H54 (cell line): ENCODE results near the gene ABCC4.
"Not testable (repeated sequence)": the region's sequence is repeated elsewhere in the genome, so short reads cannot be mapped to it uniquely, and the experiment has no call there.

Experiments
- DNase-seq: peaks from one replicate; pipeline ENCODE4 v3.0.0; 2011; ENCODE audit warnings: low spot score, mixed read lengths; ENCODE audit not compliant: insufficient read length
- FAIRE-seq: peaks from 3 replicates; lab custom pipeline; 2011; peaks lifted over from hg19 to GRCh38; lab: Jason Lieb, UNC
- POLR2A ChIP-seq: IDR thresholded peaks from 2 replicates; pipeline ENCODE4 v1.6.1; 2011; ENCODE audit warnings: low read depth, mild to moderate bottlenecking, low read length

ABCC4 gene

DNA sequence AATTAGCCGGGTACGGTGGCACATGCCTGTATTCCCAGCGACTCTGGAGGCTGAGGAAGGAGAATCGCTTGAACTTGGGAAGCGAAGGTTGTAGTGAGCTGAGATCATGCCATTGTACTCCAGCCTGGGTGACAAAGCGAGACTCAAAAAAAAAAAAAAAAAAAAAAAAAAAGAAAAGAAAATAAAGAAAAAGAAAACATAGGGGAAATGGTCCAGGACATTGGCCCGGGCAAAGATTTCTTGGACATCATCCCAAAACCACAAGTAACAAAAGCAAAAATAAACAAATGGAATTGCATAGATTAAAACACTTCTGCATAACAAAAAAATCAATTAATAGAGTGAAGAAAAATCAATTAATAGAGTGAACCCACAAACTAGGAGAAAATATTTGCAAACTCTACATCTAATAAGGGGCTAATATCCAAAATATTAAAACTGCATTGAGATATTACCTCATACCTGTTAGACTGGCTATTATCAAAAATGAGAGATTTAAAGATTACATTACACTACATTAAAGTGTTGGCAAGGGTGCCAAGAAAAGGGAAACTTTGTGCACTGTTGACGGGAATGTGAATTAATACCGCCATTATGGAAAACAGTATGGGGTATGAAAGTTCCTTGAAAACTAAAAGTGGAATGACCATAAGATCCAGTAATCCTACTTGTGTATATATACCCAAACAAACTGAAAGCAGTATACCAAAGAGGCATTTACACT is 18.5 kb upstream of the ABCC4 start:
- FAIRE-seq (no peak), DNase-seq (no peak)
- TF ChIP-seq POLR2A = no peak

DNA sequence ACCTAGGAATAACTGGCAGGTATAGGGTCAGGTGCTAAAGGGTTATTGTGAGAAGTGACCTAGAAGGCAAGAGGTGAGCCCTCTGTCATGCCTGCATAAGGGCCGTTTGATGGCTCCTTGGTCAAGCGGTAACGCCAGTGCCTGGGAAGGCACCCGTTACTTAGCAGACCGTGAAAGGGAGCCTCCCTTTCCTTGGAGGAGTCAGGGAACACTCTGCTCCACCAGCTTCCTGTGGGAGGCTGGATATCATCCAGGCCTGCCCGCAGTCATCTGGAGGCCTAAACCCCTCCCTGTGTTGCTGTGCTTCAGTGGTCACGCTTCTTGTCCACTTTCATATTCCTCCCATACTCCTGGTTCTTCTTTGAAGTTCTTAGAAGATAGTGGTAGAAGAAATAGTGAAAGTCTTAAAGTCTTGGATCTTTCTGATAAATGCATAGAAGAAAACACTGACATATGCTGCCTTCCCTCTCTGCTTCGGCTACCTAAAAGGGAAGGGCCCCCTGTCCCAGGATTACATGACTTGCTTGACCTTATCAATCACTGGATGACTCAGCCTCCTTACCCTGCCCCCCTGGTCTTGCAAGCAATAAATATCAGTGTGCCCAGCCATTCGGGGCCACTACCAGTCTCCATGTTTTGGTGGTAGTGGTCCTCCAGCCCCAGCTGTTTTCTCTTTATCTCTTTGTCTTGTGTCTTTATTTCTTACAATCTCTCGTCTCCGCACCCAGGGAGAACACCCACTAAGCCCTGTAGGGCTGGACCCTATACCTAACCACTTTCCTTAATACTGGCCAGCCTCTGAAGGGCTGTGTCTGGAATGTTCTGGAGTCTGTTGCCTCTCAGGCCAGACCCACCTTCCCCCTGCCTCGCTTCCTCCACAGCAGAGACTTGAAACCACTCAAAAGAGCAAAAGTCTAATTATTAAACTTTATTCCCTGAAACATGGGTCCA is 16.1 kb upstream of the ABCC4 start:
- no peak for FAIRE-seq
- no peak for TF ChIP-seq POLR2A
- DNase-seq = no peak

DNA sequence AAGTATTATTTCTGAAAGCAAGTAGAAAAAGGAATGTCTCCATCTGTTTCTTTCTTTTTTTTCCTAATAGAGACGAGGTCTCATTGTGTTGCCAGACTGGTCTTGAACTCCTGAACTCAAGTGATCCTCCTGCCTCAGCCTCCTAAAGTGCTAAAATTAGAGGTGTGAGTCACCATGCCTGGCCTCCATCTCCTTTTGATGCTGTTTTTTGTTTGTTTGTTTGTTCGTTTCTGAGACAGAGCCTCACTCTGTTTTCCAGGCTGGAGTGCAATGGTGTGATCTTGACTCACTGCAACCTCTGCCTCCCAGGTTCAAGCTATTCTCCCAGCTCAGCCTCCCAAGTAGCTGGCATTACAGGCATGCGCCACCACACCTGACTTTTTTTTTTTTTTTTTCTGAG is 14.5 kb upstream of the ABCC4 start:
- DNase-seq (no peak), FAIRE-seq (no peak)
- TF ChIP-seq POLR2A = no peak

DNA sequence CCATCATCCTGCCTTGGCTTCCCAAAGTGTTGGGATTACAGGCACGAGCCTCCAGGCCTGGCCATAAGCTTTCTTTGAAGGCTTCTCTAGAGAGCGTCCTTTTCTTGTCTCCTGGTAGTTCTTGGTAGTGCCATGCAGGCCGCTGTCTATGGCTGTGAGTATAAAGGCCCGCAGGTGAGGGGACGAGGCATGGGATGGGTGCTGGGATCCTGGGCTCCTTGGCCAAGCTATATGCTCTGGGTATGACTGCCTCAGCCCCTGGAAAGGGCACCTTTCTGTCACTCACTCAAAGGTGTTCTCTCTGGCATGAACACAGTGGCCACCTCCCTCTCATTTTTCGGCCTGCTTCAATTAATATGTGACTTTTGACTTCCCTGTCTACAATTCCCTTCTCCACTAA is 6.3 kb upstream of the ABCC4 start:
- FAIRE-seq (no peak), DNase-seq (no peak)
- TF ChIP-seq POLR2A = no peak

DNA sequence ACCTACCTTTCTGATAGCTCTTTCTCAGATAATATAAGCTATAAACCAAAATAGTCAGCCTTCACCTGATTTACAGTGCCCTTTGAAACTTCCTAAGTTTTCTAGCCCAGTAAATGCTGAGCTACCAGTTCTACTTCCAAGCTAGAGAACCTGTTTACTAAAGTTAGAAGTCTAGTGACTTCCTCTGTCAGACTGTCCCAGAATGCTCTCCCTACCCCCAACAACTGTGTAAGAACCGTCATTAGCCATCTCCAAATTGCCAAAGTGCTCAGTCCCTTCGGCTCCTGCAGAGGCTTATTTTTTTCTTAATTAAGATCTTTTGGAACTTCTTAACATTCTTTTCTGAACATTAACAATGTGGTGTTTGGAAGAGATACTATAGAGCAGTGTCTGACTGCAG is 3.2 kb upstream of the ABCC4 start:
- FAIRE-seq = no peak
- TF ChIP-seq POLR2A = no peak
- no peak for DNase-seq

DNA sequence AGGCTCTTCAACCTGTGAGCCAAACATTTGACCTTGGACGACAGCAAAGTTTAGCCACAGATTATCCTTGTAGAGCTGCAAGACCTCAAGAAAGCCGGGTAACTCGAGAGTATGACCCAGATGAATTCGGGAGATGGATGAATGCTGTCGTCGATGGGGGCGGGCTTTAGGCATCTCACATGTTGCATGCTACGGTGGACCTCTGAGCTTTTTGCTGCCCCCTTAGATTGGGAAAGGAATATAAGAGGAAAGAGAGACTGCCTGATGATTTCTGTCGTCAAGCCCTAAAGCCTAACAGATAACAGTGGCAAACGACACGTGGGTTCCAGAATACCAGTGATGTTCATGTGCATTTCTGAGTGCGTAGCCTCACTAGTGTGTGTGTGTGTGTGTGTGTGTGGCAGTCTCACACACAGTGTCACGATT is 730 bp upstream of the ABCC4 start:
- no peak for TF ChIP-seq POLR2A
- DNase-seq = no peak
- no peak for FAIRE-seq

DNA sequence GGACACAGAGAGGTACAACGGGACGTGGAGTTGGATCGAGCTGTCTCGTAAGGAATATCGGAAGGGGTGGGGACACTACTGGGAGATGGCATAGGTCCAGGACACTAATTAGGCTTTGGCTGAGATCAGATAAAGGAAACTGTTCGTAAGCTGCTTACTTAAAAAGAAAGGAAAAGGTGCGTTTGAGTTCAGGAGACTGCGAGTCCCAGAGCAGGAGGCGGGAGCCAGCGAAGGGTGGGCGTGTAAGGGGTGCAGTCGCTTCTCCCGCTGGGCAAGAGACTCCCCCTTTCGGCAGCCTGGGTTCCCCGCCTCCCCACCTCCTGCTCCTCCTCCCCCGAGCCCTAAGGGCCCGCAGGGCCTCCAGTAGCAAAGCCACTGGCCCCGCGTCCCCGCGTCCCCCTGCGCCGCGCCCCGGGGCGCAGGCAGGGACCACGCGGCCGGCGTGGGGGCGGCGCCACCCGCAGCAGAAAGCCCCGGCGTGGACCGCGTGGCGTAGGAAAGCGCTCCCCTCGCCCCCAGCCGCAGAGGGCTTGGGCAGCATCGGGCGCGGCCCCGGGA is 547 bp downstream of the ABCC4 start:
- TF ChIP-seq POLR2A = no peak
- DNase-seq = peak; percentile 64
- FAIRE-seq = no peak

DNA sequence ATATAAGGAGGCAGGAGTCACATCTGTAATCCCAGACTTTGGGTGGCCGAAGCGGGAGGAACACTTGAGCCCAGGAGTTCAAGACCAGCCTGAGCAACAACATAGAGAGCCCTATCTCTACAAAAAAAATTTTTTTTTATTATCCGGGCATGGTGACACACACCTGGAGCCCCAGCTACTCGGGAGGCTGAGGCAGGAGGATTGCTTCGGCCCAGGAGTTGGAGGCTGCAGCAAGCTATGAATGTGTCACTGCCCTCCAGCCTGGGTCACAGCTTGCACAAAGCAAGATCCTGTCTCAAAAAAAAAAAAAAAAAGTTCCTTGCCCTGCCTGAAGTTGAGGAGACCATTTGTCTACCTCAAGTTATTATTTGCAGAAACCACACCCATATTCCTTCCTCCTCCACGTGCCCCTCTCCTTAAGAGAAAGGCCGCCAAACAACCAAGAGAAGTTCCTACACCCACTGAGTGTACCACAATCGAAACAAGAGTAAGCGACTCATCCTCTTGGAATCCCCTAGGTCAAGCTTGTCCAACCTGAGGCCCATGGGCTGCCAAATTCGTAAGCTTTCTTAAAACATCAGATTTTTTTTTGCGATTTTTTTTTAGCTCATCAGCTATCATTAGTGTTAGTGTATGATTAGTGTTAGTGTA is 2.2 kb downstream of the ABCC4 start:
- DNase-seq (peak; percentile 87), FAIRE-seq (peak; percentile 62)
- no peak for TF ChIP-seq POLR2A

DNA sequence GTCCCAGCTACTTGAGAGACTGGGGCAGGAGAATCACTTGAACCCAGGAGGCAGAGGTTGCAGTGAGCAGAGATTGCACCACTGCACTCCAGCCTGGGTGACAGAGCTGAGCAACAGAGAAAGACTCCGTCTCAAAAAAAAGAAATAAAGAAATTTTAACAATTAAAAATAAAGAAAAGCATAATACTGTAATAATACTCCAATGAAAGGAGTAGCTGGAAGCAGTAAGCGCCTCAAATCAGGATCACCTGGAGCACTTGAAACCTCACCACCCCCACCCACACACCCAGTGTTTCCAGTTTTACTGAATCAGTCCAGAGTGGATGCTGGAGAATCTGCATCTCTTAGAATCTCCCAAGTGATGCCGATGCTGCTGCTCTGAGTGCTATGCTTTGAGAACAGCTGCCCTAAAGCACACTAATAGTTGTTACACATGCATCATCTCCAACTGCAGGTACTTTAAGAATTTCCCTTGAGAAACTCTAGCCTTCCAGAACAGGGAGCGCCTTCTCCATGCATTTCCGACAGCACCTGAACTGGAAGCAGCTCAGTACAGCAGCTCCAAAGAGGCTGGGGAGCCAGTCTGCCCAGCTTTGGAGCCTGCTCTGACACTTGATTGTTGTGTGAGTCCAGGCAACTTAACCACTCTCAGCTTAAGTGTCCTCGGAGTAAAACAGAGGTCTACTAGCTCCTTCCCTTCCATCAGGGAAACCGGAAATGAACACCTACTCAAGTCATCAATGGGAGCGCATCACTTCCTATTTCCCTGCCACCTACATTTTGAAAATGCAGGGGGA is 2.9 kb downstream of the ABCC4 start:
- TF ChIP-seq POLR2A = no peak
- FAIRE-seq (no peak), DNase-seq (no peak)

DNA sequence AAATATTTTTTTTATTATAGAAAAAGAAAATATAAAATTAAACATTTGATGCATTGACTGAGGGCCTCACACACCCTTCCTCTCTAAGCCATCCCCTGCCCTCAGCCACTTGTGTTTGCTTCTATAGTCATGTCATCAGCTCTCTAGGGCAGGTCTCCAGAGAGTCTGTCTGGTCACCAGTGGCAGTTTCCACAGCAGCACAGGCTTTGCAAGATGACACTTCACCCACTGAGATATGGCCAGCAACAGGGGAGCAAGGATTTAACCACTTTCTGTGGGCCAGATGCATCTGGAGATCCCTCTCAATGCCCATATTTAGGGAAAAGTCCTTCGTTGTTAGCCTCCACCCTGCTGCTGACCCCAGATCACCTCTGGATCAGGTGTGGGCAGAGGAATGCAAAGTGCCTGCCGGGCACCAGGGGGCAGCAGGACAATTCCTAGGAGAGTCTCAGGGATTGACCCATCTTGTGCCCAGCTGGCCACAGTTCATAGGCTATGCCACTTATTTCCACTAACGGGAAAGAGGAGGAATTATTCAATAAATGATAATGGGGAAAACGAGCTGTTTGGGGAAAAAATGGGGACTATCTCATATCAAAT is 4.8 kb downstream of the ABCC4 start:
- no peak for FAIRE-seq
- DNase-seq = peak; percentile 49
- TF ChIP-seq POLR2A = no peak

DNA sequence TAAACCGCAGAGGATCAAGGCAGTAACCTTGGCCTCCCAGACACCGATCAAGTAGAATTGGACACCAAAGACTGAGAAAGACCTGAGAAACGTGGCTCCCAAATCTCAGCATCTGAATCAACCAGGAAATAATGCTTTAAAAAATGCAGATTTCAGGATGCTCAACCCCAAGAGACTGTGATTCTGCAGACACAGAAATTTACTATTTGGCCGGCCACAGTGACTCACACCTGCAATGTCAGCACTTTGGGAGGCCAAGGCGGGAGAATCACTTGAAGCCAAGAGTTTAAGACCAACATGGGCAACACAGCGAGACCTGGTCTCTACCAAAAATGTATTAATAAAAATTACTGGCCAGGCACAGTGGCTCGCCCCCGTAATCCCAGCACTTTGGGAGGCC is 6.2 kb downstream of the ABCC4 start:
- FAIRE-seq = no peak
- TF ChIP-seq POLR2A = no peak
- no peak for DNase-seq

DNA sequence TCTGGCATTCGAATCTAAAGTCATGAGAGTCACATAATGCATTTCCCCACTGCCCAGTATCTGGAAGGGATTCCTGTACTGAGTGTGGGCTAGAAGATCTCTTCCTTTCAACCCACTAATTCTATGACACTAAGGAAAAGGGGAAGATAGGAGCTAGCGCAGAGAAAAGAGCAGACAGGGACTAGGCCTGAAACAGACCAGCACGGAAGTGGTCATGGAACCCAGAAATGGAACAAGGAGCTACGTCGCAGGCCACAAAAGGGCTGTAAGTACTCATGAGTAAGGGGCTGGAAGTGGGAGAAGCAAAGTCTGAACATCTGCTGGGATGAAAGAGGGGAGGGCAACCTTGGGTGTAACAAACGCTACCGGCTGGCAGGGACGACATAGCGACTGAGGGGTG is 8.6 kb downstream of the ABCC4 start:
- FAIRE-seq = no peak
- no peak for TF ChIP-seq POLR2A
- no peak for DNase-seq

DNA sequence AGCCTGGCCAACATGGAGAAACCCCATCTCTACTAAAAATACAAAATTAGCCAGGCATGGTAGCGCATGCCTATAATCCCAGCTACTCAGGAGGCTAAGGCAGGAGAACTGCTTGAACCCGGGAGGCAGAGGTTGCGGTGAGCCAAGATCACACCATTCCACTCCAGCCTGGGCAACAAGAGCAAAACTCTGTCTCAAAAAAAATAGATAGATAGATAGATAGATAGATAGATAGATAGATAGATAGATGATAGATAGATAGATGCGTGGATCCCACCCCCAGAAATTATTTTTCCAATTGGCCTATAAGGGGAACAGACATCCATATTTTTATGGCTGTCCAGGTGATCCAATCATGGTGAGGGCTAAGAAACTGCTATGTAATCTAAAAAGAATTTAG is 11.3 kb downstream of the ABCC4 start:
- not testable (repeated sequence) for FAIRE-seq, DNase-seq
